Activated CD4-positive, alpha-beta T cell treated with anti-CD3 and anti-CD28 coated beads, Interleukin-2, amount 50 U/mL, for 4 hours (primary cell): ENCODE results near the gene SOCS3.

Experiments used
- DNase-seq, 2 experiments: peaks; one replicate each; pipeline ENCODE4 v3.0.0-alpha.2; 2020

The SOCS3 gene

GRCh38 chr17:78390241-78391050 is 30.6 kb upstream of the SOCS3 start:
- no peak for DNase-seq

DNA sequence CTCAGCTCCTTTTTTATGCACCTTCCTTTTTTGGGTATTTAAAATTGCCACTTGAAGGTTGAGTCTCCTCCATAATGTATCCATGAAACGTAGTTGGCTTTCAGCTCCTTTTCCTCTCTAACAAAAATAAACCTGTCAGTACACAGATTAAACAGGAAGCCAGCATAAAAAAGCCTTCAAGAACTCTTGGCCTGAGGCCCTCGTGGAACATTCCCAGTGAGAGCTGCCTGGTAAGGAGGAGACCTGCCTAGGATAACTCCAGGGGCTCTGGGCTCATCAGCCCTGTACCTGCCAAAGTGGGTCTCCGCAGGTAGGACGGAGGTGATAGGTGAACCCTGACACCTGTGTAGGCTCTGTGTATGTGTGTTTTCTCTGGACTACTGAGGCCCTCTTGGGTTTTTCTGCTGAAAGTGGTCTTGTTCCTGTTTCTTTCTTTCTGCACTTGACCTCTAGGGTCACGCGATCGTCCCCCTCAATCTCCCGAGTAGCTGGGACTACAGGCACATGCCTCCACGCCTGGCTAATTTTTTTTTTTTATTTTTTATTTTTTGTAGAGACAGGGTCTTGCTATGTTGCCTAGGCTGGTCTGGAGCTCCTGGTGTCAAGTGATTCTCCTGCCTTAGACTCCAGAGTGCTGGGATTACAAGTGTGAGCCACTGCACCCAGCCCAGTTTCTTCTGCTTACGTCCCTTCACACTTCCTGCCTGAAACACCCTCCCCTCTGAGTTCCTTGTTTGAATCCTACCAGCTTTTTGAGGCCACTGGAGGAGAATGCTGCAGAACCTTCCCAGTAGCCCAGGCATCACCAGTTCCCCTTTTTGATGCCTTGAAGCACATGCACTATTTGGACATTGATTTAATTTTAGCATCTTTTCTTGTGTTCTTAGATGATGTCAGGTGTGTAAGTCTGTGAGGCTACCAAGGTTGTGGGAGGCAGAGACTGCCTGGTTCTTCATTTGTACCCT is 28.4 kb upstream of the SOCS3 start:
- no peak for DNase-seq

DNA sequence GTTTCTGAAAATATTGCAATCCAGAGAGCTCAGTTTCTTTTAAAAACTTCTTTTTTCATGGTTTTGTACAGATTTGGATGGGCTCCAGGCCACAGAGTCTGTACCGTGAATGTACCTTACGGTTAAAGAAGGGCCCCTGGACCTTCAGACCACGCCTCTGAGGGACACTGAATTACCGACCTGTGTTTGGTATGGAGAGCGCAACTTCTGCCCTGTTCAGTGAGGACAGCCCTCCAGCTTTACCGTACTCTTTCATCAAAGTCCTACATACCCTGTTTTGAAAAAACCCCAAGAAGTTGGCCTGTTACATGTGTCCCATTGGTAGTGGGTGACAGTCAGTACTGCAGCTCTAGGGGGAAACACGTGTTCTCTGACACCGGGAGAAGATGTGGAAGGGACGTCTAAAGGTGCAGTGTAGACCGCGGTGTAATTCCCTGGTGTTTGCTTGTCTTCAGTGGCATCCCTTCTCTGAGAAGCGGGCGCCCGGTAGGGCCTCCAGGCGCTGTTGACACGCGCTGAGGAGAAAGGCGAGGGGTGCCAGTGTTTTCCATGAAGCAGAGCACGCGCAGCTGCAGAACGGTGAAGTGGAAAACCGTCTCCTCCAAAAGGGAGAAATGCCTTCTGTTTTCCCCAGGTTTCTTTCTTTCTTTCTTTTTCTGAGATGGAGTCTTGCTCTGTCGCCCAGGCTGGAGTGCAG is 24.8 kb upstream of the SOCS3 start:
- no peak for DNase-seq

DNA sequence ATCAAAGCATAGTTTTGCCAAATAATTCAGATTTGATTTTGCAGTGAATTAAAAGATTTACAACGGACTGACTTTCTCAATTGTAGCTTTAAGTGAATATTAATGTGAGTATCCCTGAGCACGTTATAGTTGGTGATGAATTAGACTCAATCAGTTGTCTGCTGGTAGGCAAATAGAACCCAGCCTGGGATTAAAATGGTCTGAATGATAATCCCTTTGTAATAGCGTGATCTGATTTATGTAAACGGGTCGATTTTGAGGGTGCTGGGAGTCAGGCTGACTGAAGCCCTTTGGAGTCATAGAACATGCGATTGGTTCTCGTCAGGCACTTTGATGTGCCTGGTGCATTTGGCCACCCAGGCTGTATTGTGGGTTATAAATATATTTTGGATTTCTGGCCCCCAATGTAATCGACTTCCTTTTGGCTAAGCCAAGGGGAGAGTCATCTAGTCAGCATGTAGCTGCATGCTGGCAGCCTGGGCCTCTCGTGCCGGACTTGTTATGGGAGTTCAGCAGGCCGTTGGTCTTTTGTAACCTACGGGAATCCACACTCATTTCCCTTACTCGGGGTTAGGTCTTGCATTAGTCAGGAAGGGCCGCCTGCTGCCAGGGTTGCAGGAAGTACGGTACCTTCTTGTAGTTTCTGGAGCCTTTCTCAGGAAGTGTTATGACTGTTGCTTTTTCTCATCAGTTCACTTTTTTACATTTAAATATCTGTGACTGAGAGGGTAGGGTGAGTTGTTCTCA is 24.0 kb upstream of the SOCS3 start:
- peak; percentile 42 to 44 for DNase-seq

GRCh38 chr17:78381601-78382232 is 21.8 kb upstream of the SOCS3 start:
- peak; percentile 48 to 63 for DNase-seq

GRCh38 chr17:78380370-78380769 is 20.5 kb upstream of the SOCS3 start:
- DNase-seq = no peak

DNA sequence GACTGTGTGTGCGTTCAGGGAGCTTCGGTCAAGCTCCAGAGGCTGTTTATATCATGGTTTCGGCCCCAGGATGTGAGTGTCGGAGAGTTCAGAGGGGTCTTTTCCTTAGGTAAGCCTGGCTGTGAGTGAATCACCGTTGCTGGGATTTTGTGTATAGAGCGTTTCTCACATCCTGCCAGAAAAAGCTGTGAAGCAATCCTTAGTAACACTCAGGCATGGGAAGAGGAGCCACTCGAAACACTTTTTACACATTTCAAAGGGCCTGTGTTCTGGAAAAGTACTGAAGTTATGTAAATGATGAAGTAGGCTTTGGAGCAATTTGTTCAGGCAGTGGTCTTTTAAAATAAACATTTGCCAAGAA is 19.2 kb upstream of the SOCS3 start:
- no peak for DNase-seq

- DNase-seq = peak; percentile 71 to 74
Measured at GRCh38 chr17:78378225-78379130, 18.6 kb upstream of the SOCS3 start, which contains the start of gene PGS1. TSS of gene PGS1 (plus strand) at chr17:78378649. CDS start at chr17:78378666, 17 bp downstream.

- no peak for DNase-seq
Measured at GRCh38 chr17:78377858-78378224, 18.0 kb upstream of the SOCS3 start.

GRCh38 chr17:78376161-78376560 is 16.3 kb upstream of the SOCS3 start:
- DNase-seq = no peak

- DNase-seq = no peak
Measured at GRCh38 chr17:78375401-78376151, 15.7 kb upstream of the SOCS3 start.

DNA sequence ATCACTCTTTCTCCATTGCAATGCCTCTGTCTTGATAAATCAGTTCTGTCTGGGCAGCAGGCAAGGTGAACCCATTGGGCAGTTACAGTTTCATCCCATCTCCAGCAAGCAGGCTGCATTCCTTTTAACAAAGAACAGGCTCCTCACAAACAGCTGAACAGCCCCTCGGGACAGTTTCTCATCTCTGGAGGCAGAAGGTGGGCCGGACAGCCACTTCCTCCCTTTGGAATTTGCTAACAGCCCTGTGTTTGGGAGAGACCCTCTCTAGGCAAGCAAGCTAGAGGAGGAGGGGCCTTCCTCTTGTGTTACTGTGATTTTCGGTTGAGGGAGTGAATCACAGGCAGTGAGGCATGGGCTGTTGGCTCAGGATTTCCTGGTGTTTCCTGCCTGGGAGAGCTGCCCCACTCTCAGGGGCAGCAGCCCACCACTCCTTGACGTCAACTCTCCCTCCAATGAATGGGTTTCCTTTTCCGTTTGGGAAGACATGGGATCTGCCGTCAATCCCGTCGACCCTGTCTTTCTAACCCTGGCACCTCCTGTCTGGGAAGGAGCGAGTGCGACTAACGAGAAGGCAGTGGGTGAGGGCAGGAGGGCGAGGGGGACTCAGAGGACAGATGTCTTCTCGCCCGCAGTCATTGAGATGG is 14.9 kb upstream of the SOCS3 start:
- DNase-seq = no peak

DNA sequence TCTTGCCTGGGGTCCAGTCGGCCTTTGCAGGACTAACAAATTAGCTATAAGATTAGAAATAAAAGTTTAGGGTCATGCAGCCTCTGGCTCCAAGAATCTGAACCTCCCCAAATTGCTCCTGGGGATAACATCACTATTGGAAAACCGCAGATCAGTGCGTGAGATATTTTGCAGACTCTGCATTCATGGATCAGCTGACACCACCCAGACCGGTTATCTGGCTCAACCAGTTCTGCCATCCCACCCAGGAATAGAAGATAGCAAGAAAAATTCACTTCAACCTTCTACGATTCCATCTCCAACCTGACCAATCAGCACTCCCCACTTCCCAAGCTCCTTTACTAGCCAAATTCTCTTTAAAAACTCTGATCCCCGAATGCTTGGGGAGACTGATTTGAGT is 14.3 kb upstream of the SOCS3 start:
- no peak for DNase-seq

- DNase-seq = no peak
Measured at GRCh38 chr17:78372841-78373240, 13.0 kb upstream of the SOCS3 start.

- no peak for DNase-seq
Measured at GRCh38 chr17:78371056-78371455, 11.2 kb upstream of the SOCS3 start.

DNA sequence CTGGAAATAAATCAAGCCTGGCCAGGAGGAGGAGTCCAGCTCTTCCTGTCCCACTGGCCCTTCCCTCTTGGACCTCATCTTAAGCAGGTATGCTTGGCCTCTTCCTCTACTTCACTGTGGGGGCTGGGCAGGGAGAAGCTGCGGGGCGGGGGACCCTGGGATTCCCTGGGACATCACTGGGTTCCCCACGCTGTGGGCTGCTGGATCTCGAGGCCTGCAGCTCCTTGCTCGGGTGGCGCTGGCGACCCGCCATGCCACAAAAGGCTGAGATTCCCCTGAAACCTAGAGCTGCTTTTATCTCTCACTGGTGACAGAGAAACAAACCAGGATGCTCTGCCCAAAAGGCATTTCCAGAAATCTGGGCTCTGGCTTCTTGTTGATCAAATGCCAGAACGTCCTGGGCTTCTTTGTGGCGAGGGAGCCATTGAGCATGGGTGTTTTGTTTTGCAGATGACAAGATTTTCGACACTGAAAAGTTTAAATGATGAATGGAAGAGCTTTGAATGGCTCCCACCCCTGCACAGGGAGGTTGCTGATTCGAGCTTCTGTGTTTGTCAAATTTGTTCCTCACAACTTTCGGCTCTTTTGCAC is 10.0 kb upstream of the SOCS3 start:
- no peak for DNase-seq

DNA sequence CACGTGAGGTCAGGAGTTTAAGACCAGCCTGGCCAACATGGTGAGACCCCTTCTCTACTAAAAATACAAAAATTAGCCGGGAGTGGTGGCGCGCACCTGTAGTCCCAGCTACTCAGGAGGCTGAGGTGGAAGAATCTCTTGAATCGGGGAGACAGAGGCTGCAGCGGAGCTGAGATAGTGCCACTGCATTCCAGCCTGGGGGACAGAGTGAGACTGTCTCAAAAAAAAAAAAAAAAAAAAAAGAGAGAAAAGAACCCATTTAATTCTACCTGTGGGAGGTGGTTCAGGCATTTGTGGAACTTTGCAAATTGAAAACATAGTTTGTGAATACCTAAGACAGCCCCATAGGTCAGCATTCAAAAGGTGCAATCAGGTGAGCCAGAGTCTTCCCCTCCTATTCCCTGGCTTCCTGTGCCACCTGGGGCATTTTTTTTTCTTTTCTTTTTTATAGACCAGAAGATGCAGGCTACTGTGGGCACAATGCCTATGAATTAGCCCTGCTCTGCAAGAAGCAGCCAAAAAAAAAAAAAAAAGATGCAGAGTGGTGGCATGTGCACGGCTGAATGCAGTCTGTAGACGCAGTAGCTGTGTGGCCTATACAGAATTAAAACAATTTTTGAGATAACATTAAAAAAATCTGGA is 9.1 kb upstream of the SOCS3 start:
- no peak for DNase-seq

DNA sequence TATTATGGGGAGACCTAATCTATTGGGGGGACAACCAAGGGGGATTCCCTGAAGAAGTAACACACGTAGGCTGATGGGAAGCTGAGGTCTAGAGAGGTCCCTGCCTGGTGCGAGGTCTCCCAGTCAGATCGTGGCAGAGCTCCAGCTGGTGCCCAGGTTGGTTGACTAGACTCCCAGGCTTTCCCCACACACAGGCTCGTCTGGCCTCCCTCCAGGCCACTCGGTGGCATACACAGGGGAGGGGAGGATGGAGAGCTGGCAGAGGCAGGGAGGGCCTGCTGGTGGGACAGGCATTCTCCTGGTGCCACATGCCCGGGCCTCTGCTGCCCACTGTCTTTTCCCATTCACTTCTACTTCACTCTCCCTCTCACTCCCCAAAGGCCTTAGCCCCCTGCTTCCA is 8.5 kb upstream of the SOCS3 start:
- no peak for DNase-seq

DNA sequence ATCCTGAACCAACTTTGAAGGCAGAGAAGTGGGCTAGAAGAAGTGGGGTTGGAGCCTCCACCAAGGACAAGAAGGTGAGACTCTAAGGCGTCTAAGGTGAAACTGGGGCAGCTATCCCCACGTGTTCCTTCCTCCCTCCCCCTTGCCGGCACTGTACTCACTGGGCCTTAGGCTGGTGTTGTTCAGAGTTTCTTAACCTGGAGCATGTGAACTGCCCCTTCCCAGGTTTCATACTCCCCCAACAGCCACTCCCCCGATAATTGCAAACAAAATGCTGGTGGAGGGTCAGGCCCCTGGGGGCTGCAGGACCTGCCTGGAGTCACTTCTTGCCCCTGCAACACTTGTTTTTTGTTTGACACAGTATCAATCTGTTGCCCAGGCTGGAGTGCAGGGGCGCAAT is 7.3 kb upstream of the SOCS3 start:
- DNase-seq = no peak
